CD4-positive, alpha-beta T cell treated with Interferon alpha-2 for 1 hour (primary cell): ENCODE measurements around the gene RAB29.
A peak's percentile ranks its signal among the peaks of the same experiment; 100 is the strongest.

Source experiments
- DNase-seq, 2 donors: peaks; one replicate each; pipeline ENCODE4 v3.0.0-alpha.2; 2020 to 2022

Gene RAB29

GRCh38 chr1:205794011-205794730, 18.9 kb upstream of the RAB29 start:
- DNase-seq = no peak

GRCh38 chr1:205792961-205793673, 17.8 kb upstream of the RAB29 start:
- DNase-seq = no peak

- no peak for DNase-seq
These were observed 17.2 kb upstream of the RAB29 start for GRCh38 chr1:205792481-205792881.

GRCh38 chr1:205791568-205792180, 16.4 kb upstream of the RAB29 start:
- DNase-seq = peak; percentile 64 to 73

GRCh38 chr1:205787287-205787916, 12.1 kb upstream of the RAB29 start:
- DNase-seq = no peak

- DNase-seq = no peak
These were observed 11.3 kb upstream of the RAB29 start for GRCh38 chr1:205786601-205787000.

GRCh38 chr1:205785446-205785845, 10.2 kb upstream of the RAB29 start:
- DNase-seq = no peak

GRCh38 chr1:205783904-205784303, 8.6 kb upstream of the RAB29 start:
- DNase-seq = no peak

- no peak for DNase-seq
These were observed 8.1 kb upstream of the RAB29 start for GRCh38 chr1:205783433-205783795.

GRCh38 chr1:205782627-205783432, 7.5 kb upstream of the RAB29 start:
- DNase-seq = peak in 1 of 2 donors; percentile 26

GRCh38 chr1:205780335-205780734, 5.1 kb upstream of the RAB29 start:
- no peak for DNase-seq

GRCh38 chr1:205777994-205778393, 2.7 kb upstream of the RAB29 start:
- DNase-seq = no peak

- no peak for DNase-seq
These were observed 405 bp upstream of the RAB29 start for GRCh38 chr1:205775717-205776056.

- DNase-seq = peak; percentile 37 to 72
These were observed 876 bp downstream of the RAB29 start for GRCh38 chr1:205774198-205775014.

- DNase-seq = peak in 1 of 2 donors; percentile 38
These were observed 2.7 kb downstream of the RAB29 start for GRCh38 chr1:205772607-205773032.

GRCh38 chr1:205770618-205771017, 4.7 kb downstream of the RAB29 start:
- DNase-seq = no peak

GRCh38 chr1:205769641-205770365, 5.5 kb downstream of the RAB29 start:
- DNase-seq = no peak

GRCh38 chr1:205767248-205767647, 8.0 kb downstream of the RAB29 start:
- DNase-seq = no peak

GRCh38 chr1:205766570-205766969, 8.7 kb downstream of the RAB29 start:
- no peak for DNase-seq

GRCh38 chr1:205766038-205766437, 9.2 kb downstream of the RAB29 start:
- no peak for DNase-seq

GRCh38 chr1:205764578-205764977, 10.7 kb downstream of the RAB29 start:
- no peak for DNase-seq
